ENCODE results near the gene KLHL40.
A peak's percentile ranks its signal among the peaks of the same experiment; 100 is the strongest.

DNA sequence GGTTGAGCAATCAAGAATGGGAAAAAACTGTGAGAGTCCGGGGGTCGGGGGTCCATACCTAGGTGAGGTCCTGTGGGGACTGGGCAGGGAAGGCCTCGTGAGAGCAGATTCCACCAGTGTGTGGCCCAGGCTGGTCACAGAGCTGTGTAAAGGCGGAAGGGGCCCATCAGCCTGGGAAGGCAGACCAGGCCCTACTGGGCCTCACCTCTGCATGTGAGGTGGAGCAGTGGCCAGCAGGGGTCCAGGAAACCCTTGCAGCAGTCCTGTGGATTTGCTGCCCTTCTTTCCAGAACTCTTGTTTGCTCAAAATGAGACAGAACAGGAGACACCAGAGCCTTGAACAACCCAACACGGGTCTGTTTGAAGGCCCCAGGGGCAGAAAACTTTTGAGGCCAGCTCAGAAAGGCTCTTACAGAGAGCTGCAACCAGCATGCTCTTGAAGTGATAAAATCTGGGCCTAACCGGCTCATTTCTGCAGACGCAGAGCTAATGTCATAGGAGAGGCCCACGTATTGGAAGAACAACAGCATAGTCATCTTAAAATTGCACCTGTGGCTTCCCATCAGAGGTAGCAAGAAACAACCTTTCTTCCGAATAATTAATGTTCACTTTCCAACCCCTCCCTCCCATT lies 47.6 kb downstream of the KLHL40 start:
- TF ChIP-seq, protein P1, sequence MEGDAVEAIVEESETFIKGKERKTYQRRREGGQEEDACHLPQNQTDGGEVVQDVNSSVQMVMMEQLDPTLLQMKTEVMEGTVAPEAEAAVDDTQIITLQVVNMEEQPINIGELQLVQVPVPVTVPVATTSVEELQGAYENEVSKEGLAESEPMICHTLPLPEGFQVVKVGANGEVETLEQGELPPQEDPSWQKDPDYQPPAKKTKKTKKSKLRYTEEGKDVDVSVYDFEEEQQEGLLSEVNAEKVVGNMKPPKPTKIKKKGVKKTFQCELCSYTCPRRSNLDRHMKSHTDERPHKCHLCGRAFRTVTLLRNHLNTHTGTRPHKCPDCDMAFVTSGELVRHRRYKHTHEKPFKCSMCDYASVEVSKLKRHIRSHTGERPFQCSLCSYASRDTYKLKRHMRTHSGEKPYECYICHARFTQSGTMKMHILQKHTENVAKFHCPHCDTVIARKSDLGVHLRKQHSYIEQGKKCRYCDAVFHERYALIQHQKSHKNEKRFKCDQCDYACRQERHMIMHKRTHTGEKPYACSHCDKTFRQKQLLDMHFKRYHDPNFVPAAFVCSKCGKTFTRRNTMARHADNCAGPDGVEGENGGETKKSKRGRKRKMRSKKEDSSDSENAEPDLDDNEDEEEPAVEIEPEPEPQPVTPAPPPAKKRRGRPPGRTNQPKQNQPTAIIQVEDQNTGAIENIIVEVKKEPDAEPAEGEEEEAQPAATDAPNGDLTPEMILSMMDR (conservative IDR thresholded peaks at IDR 0.05 in 1 of 2, IDR thresholded peaks at IDR 0.05 in 1 of 2; ENCODE audit: low read depth in 1 of 2, low read length in 2 of 2), result peak in 1 of 2 donors; percentile 10
- TF ChIP-seq EZH2 (IDR thresholded peaks at IDR 0.05; ENCODE audit: low read length, missing control alignments), result no peak

Data from fibroblast of lung (primary cell).